ENCODE results near the gene KIF18B.

KIF18B gene

GRCh38 chr17:44941712-44942331 is 5.8 kb downstream of the KIF18B start:
- DNase-seq (ENCODE audit: insufficient read length, low spot score): no peak
- FAIRE-seq: no peak

GRCh38 chr17:44940768-44941167 is 6.8 kb downstream of the KIF18B start:
- DNase-seq (ENCODE audit: insufficient read length, low spot score): no peak
- FAIRE-seq: no peak

DNA sequence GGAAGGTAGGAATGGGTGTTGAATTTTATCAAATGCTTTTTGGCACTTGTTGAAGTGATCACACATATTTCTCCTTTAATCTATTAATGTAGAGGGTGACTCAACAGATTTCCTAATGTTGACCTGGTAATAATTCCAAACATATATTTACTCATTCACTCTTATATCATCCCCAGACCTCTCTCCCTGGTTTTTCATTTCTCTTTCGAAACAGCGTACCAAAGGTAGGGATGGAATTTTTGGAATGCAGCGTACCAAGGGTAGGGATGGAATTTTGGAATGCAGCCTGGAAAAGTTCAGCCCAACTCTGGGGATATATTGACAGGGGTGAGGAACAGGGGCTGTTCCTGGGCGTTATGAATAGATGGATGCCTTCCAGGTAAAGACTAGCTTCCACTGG is 7.3 kb downstream of the KIF18B start:
- no peak for DNase-seq (ENCODE audit: insufficient read length, low spot score)
- no peak for FAIRE-seq

DNA sequence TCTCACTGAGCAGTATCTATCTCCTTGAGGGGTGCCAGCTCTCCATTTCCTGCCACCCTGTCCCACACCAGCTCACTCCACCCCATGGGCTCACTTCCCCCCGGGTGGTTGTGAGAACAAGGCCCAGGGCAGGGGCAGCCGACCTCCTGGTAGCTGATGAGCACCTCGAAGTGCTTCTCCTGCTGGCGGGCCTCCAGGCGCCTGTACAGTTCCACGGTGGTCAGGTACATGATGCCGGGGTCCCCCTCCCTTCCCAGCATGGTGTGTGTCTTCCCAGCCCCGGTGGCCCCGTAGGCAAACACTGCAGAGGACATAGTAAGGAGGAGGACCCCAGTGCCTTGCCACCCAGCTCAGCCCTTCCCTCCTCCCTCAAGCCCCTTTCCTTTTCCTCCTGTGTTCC is 12.5 kb downstream of the KIF18B start:
- FAIRE-seq (no peak), DNase-seq (ENCODE audit: insufficient read length, low spot score) (no peak)

DNA sequence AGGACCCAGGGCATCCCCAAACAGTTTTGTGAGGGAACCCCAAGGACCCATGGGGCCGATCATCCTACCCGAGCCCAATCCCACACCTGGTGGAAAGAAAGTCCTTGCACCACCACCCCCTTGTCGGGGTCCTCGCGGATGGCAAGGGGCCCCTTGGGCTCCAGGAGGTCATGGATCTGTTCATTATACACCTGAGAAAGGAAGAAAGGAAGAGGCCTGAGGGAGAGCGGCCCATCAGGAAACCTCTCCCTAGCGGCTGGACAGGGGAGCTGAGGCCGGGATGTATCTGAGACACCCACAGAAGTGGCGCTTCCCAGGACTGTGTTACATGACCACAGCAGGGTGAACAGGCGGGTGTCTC is 12.8 kb downstream of the KIF18B start:
- FAIRE-seq (no peak), DNase-seq (ENCODE audit: insufficient read length, low spot score) (no peak)

DNA sequence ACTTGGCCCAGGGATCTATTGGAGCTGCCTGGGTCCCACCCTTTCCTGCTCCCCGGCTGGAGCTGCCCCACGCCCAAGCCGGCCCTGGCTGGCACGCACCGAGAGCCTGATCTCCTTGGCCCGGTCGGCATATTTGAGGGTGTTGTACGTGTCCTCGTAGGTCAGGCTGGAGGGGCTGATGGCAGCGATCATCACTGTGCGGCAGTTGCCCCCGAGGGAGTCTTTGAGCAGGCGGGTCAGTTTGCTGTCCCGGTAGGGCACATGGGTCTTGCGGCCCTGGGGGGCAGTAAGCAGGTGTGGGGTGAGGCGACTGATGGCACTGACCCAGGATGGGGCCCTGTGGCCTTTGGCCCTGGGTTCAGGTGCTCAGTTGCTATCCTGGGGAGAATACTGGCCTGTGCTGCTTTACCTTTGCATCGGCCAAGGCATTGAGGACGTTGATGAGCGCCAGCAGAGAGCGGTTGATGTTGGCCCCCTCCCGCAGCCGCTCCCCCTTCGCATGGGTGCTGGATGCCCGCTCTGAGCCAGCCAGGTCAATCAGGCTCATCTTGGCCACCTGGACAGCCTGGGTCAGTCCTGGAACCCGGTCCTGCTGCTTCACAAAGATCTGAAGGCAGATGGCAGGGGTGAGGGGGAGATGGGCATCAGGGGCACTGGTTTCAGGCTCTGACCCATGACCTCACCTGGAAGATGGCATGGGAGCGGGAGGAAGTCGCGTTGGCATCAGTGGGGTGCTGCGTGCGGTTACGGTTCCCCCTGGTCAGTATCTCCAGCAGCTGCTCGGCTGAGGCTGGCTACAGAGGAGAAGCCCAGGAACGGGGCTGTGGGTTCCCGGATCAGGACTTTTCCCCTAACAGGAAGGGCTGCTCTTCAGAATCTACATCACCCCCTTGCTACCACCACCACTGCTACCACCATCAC is 13.5 kb downstream of the KIF18B start:
- DNase-seq (ENCODE audit: insufficient read length, low spot score): no peak
- FAIRE-seq: no peak

GRCh38 chr17:44932787-44933097 is 14.8 kb downstream of the KIF18B start:
- FAIRE-seq (no peak), DNase-seq (ENCODE audit: insufficient read length, low spot score) (no peak)

DNA sequence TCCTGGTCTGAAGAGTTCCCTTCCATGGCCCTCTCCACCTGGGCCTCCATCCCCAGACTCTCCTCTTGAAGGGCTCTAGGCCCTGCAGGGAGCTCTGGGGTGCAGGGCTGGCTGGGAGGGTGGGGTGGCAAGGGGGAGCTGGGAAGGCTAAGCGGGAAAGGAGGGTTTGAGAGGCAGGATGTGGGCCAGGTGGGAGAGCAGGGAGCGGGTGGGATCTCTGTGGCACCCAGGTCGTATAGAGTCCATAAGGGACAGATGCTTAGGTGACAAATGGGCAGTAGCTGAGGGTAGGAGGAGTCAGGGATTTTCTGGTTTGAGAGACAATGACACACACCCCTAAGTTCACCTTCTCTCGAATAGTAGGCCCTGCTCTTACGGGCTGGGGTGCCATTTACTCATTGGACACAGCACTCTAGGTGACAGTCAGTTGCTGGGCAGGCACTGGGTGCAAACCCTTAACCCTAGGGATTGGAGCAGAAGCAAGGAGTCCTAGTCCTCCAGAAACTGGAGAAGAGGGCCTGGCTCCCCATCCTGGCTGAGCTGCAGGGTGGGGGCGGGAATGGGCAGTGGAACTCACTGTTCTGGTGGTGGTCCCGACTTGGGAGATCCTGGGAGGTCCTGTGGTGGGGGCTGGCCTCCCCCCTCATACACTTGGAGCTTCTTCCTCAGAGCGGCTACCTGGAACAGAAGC is 15.3 kb downstream of the KIF18B start:
- FAIRE-seq (no peak), DNase-seq (ENCODE audit: insufficient read length, low spot score) (no peak)

- no peak for FAIRE-seq
- DNase-seq (ENCODE audit: insufficient read length, low spot score): no peak
These were observed 16.2 kb downstream of the KIF18B start for GRCh38 chr17:44931376-44931775.

DNA sequence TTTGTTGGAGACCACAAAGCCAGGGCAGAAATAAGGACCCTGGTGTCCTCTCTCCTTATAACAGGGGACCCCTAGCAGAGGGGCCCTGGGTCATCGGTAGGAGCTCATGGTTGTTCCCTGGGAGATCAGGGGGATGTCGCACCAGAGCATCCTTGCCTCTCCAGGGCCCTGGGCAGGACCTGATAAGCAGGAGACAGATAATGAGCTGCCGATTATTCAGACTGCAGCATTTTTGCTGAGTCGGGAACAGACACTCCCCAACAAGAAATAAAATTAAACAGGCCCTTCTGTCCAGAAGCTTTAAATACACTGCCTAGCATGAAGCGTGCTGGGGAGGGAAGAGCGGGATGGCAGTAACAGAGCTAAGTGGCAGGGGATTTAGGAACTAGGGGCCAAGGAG is 16.9 kb downstream of the KIF18B start:
- DNase-seq (ENCODE audit: insufficient read length, low spot score) (no peak), FAIRE-seq (no peak)

- DNase-seq (ENCODE audit: insufficient read length, low spot score): no peak
- no peak for FAIRE-seq
These were observed 18.4 kb downstream of the KIF18B start for GRCh38 chr17:44928950-44929720.

- no peak for DNase-seq (ENCODE audit: insufficient read length, low spot score)
- FAIRE-seq: no peak
These were observed 19.4 kb downstream of the KIF18B start for GRCh38 chr17:44928136-44928535.

GRCh38 chr17:44927696-44928095 is 19.9 kb downstream of the KIF18B start:
- DNase-seq (ENCODE audit: insufficient read length, low spot score): no peak
- FAIRE-seq: no peak

DNA sequence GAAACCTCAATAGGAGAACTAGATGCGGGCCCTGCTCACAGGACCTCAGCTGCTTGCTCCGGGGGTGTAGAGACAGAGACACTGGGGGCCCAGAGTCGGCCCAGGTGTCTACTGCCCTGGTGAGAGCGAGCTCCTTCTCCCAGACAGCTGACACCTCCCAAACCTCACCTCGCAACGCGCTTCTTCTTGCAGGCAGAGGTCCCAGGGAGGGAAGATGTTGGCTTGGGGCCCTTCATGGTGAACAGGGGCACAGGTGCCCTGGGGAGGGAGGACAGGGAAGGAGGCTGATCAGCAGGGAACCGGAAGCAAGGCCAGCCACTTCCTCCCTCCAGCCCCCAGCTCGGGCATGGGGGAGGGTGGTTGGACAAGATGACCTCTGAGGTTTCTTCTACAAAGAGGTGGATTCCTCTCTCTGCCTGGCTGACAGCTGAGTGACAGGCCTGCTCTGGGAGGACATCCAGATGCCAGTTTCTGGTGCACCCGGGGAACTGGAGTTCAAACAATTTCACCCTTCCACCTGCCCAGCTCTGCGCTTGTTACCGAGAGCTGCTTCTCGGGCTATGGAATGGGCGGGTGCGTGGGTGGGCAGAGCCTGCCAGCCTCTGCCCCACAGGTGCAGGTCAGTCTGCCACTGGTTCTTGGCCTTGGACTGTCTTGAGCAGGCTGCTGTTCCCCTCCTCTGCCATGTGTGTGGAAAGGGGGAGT is 20.6 kb downstream of the KIF18B start:
- DNase-seq (ENCODE audit: insufficient read length, low spot score): no peak
- FAIRE-seq: no peak

GRCh38 chr17:44925731-44926697 is 21.6 kb downstream of the KIF18B start:
- no peak for FAIRE-seq

GRCh38 chr17:44924107-44924544 is 23.4 kb downstream of the KIF18B start:
- DNase-seq (ENCODE audit: insufficient read length, low spot score) (no peak), FAIRE-seq (no peak)

More at GRCh38 chr17:44925731-44926697, 21.6 kb downstream of the KIF18B start:
- DNase-seq (ENCODE audit: insufficient read length, low spot score): no peak

DNA sequence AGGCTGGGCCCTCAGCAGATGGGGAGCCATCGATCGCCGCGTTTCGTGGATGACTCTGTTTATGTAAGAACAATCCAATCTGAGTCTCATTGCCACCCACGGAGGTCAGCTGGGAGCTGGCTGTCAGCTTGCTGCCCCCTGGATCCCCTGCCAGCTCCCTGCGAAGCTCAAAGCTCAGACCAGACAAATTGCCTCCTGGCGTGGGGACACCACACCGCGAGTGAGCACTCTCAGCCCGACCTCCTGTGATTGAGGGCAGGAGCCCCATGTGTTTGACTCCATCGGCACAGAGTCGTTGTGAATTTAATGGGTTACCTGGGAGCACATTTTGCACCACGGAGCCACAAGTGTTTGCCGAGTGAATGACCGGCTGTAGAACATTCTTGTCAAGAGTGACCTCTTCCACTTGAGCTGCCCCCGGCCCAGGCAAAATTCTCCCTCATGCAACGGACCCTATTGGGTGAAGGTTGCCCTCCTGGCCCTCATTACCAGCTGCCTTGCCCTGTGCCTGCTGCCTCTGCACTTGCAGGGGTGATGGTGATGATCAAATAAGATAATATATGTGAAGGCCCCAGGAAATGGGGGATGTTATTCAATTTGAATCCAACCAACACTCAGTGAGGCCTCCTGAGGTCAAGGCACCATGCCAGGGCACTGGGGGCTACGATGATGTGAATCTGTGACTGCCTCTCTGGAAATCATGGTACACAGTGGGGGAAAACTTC is 24.7 kb downstream of the KIF18B start:
- FAIRE-seq (no peak), DNase-seq (ENCODE audit: insufficient read length, low spot score) (no peak)

- DNase-seq (ENCODE audit: insufficient read length, low spot score) (no peak), FAIRE-seq (no peak)
These were observed 25.4 kb downstream of the KIF18B start for GRCh38 chr17:44922136-44922535.
